COLO668 (cell line): Measurements from ENCODE around the gene GUK1.

Source experiments
- DNase-seq: peaks from one replicate; lab custom pipeline; 2025; ENCODE audit not compliant: unreplicated experiment; lab: John Stamatoyannopoulos, UW

The GUK1 gene

GRCh38 chr1:228125185-228125584 is 14.9 kb upstream of the GUK1 start:
- no peak for DNase-seq

- no peak for DNase-seq
These were observed 8.3 kb upstream of the GUK1 start for GRCh38 chr1:228131766-228132165.

- DNase-seq = no peak
These were observed 5.5 kb upstream of the GUK1 start for GRCh38 chr1:228134591-228134990.

- DNase-seq = no peak
These were observed 3.2 kb upstream of the GUK1 start for GRCh38 chr1:228136901-228137300.

- DNase-seq = no peak
These were observed 611 bp upstream of the GUK1 start for GRCh38 chr1:228139406-228139930.

GRCh38 chr1:228140724-228141225 is 696 bp downstream of the GUK1 start:
- no peak for DNase-seq

- peak; percentile 35 for DNase-seq
These were observed 1.4 kb downstream of the GUK1 start for GRCh38 chr1:228141226-228142044.

GRCh38 chr1:228142155-228142691 is 2.1 kb downstream of the GUK1 start:
- DNase-seq = no peak

- no peak for DNase-seq
These were observed 2.6 kb downstream of the GUK1 start for GRCh38 chr1:228142701-228143136.

- no peak for DNase-seq
These were observed 3.6 kb downstream of the GUK1 start for GRCh38 chr1:228143480-228144192.

GRCh38 chr1:228144193-228144992 is 4.3 kb downstream of the GUK1 start:
- peak; percentile 11 for DNase-seq

GRCh38 chr1:228144993-228145343 is 4.9 kb downstream of the GUK1 start:
- DNase-seq = no peak

- no peak for DNase-seq
These were observed 5.7 kb downstream of the GUK1 start for GRCh38 chr1:228145463-228146416.

GRCh38 chr1:228146417-228147150 is 6.5 kb downstream of the GUK1 start:
- no peak for DNase-seq

GRCh38 chr1:228147151-228147693 is 7.1 kb downstream of the GUK1 start:
- no peak for DNase-seq

- no peak for DNase-seq
These were observed 7.7 kb downstream of the GUK1 start for GRCh38 chr1:228147768-228148167.

GRCh38 chr1:228148196-228148861 is 8.2 kb downstream of the GUK1 start:
- DNase-seq = no peak

GRCh38 chr1:228148935-228149405 is 8.9 kb downstream of the GUK1 start:
- no peak for DNase-seq
